CD4-positive, alpha-beta T cell (primary cell): Measurements from ENCODE around the gene FSCN2. TPM values are rescaled to one million over a fixed set of nuclear protein-coding genes. Genes with fewer than 3 reads are reported as not detected.

Experiments
- ATAC-seq: fragments of 200-7000 bp; cut with Tn5 transposase; one replicate; pipeline ENCODE4 v1.10.0; 2022; ENCODE audit warnings: mild to moderate bottlenecking; ENCODE audit not compliant: poor library complexity
- CTCF ChIA-PET: fragments of 350-600 bp; sonication (Branson Sonifier 250); formaldehyde crosslinking; loops from one replicate; lab custom pipeline; 2021; ENCODE audit warnings: antibody characterized with exemption, inconsistent platforms; lab: Charles Lee
- POLR2A ChIA-PET: fragments of 350-600 bp; sonication (Branson Sonifier 250); formaldehyde crosslinking; loops from one replicate; lab custom pipeline; 2021; ENCODE audit warnings: antibody characterized with exemption, inconsistent platforms; lab: Charles Lee
- DNase-seq, 14 experiments: peaks; one replicate each; pipeline ENCODE4 v3.0.0-alpha.2; 2013 to 2020; ENCODE audit warnings: mixed read lengths in 2 of 14
- H3K27ac ChIP-seq, 2 donors: one replicate each; pipeline versions ENCODE4 v1.5.1 to v1.7.0; 2013; ENCODE audit warnings: low read length in 2 of 2, low read depth in 1 of 2, mild to moderate bottlenecking in 1 of 2
- H3K27me3 ChIP-seq, 2 experiments: 1 replicate in 1 of 2; 2 replicates in 1 of 2; pipeline versions ENCODE4 v1.6.1 to v1.7.0; 2013; ENCODE audit warnings: low read length in 2 of 2, control low read depth in 1 of 2, mild to moderate bottlenecking in 1 of 2, moderate library complexity in 1 of 2; ENCODE audit not compliant: insufficient read depth in 2 of 2, control insufficient read depth in 1 of 2
- H3K36me3 ChIP-seq: one replicate; pipeline ENCODE4 v1.6.1; 2013; ENCODE audit warnings: low read length, control low read depth; ENCODE audit not compliant: insufficient read depth
- H3K4me1 ChIP-seq: one replicate; pipeline ENCODE4 v1.6.1; 2013; ENCODE audit warnings: low read length, control low read depth; ENCODE audit not compliant: insufficient read depth
- H3K4me3 ChIP-seq: one replicate; pipeline ENCODE4 v1.5.1; 2013; ENCODE audit warnings: mild to moderate bottlenecking, low read length, moderate library complexity
- H3K9me3 ChIP-seq, 2 experiments: 1 replicate in 1 of 2; 2 replicates in 1 of 2; pipeline versions ENCODE4 v1.6.1 to v1.7.0; 2013; ENCODE audit warnings: low read length in 2 of 2, mild to moderate bottlenecking in 2 of 2, control low read depth in 1 of 2, moderate library complexity in 1 of 2; ENCODE audit not compliant: control insufficient read depth in 1 of 2, insufficient read depth in 1 of 2
- H3K27ac Mint-ChIP-seq: one replicate; pipeline ENCODE4 v1.8.0; 2020; ENCODE audit warnings: mixed read lengths
- H3K27me3 Mint-ChIP-seq: one replicate; pipeline ENCODE4 v1.8.0; 2021; ENCODE audit warnings: mixed read lengths
- H3K36me3 Mint-ChIP-seq: one replicate; pipeline ENCODE4 v1.8.0; 2021; ENCODE audit warnings: low read depth, mixed read lengths
- H3K4me1 Mint-ChIP-seq: one replicate; pipeline ENCODE4 v1.8.0; 2021; ENCODE audit warnings: low read depth, mixed read lengths
- H3K4me3 Mint-ChIP-seq: one replicate; pipeline ENCODE4 v1.8.0; 2020; ENCODE audit warnings: mild to moderate bottlenecking, mixed read lengths
- H3K9me3 Mint-ChIP-seq: one replicate; pipeline ENCODE4 v1.8.0; 2020; ENCODE audit warnings: mixed read lengths
- CTCF ChIP-seq: fragments of 200-600 bp; IDR thresholded peaks from one replicate; pipeline ENCODE4 v1.8.0; 2022; ENCODE audit warnings: antibody characterized with exemption, mild to moderate bottlenecking
- intact Hi-C, 2 experiments: fragments of 100-400 bp; cut with DNase I in 1 of 2; cut with micrococcal nuclease in 1 of 2; formaldehyde crosslinking; loops; one replicate each; pipeline versions ENCODE4 v1.15.1 to v1.9.0; 2023 to 2025; cut with DNase I, micrococcal nuclease
- total RNA-seq, 174 experiments: library from RNA in 2 of 174; stranded (reverse) in 2 of 174; gene quantifications; one replicate each; pipeline ENCODE4 v1.2.3 and lab custom pipeline; 2021 to 2026

FSCN2 gene
- total RNA-seq, 2 experiments from 2014 or later, result 1.0 to 1.1 TPM

- Mint-ChIP-seq H3K9me3 (no peaks in the 10 kb centered on the region), H3K4me1 (no peaks in the 10 kb centered on the region), H3K27me3 (no peaks in the 10 kb centered on the region), H3K36me3 (peaks cover 24% of the 10 kb centered on the region), H3K4me3 (no peak overlapping the region), H3K27ac (no peak overlapping the region)
- intact Hi-C loops, result no loop called here
- POLR2A ChIA-PET, result interaction anchor here (1.1 kb wide), 1 partner anchor 28 kb away, joined by 3 read pairs; no protein-coding TSS in a partner anchor
- H3K36me3 ChIP-seq, result peaks cover 58% of the 10 kb centered on the region
- CTCF ChIA-PET, result no interaction called here
- H3K27me3 ChIP-seq, result peaks cover 0 to 4% of the 10 kb centered on the region in 2 experiments
- no peak for TF ChIP-seq CTCF
- no peaks in the 10 kb centered on the region for H3K4me1 ChIP-seq
- no peak overlapping the region for H3K27ac ChIP-seq
- ATAC-seq (no peak), DNase-seq (no peak)
- H3K4me3 ChIP-seq, result no peak overlapping the region
- H3K9me3 ChIP-seq, result no peaks in the 10 kb centered on the region
Measured at GRCh38 chr17:81543756-81544155, 15.6 kb downstream of the FSCN2 start.

DNA sequence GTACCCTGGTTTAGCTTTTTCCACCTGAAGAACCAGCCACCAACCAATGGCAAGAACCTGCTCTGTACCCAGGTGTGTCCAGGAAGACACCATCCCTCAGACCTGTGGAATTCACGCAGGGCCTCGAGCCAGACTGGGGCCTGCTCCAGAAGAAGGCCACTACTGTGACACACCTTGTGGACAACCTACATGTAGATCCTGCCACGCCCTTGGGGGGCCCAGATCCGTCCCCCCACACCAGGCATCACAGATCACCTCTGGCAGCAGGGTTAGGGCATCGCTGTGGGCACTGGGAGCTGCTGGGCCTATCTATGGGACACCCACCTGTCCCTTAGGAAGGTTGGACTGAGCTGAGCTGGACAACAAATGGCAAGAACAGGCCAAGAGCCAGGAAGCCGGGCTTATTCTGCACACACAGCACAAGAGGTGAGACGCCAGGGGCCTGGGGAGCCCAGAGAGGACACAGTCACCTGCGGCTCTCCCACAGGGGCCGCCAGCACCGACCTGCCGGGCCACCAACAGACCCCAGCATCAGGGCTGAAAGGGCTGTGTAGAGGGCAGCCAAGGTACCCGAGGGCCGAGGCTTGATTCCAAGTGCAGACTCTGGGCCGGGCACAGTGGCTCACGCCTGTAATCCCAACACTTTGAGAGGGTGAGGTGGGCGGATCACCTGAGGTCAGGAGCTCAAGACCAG is 16.3 kb downstream of the FSCN2 start:
- DNase-seq (no peak), ATAC-seq (no peak)
- no peaks in the 10 kb centered on the region for H3K9me3 ChIP-seq
- CTCF ChIA-PET, result no interaction called here
- Mint-ChIP-seq H3K36me3 (peaks cover 27% of the 10 kb centered on the region), H3K4me1 (no peaks in the 10 kb centered on the region), H3K27ac (no peak overlapping the region), H3K9me3 (no peaks in the 10 kb centered on the region), H3K27me3 (no peaks in the 10 kb centered on the region), H3K4me3 (no peak overlapping the region)
- POLR2A ChIA-PET, result no interaction called here
- no peaks in the 10 kb centered on the region for H3K27me3 ChIP-seq
- H3K4me1 ChIP-seq, result no peaks in the 10 kb centered on the region
- H3K27ac ChIP-seq, result no peak overlapping the region
- no peak overlapping the region for H3K4me3 ChIP-seq
- intact Hi-C loops, result no loop called here
- no peak for TF ChIP-seq CTCF
- H3K36me3 ChIP-seq, result peaks cover 64% of the 10 kb centered on the region

- no peak overlapping the region for H3K4me3 Mint-ChIP-seq
- peaks cover 4% of the 10 kb centered on the region for H3K4me1 Mint-ChIP-seq
- TF ChIP-seq CTCF, result no peak
- ATAC-seq (no peak), DNase-seq (no peak)
- no peaks in the 10 kb centered on the region for H3K27me3 ChIP-seq
- no peaks in the 10 kb centered on the region for H3K27me3 Mint-ChIP-seq
- H3K9me3 Mint-ChIP-seq, result no peaks in the 10 kb centered on the region
- H3K36me3 Mint-ChIP-seq, result peaks cover 30% of the 10 kb centered on the region
- ChIA-PET POLR2A (no interaction called here), CTCF (no interaction called here)
- no peak overlapping the region for H3K27ac Mint-ChIP-seq
- no peak overlapping the region for H3K27ac ChIP-seq
- peaks cover 8% of the 10 kb centered on the region for H3K4me1 ChIP-seq
- H3K9me3 ChIP-seq, result no peaks in the 10 kb centered on the region
- H3K4me3 ChIP-seq, result no peak overlapping the region
- intact Hi-C loops, result no loop called here
- H3K36me3 ChIP-seq, result peaks cover 61% of the 10 kb centered on the region
Measured at GRCh38 chr17:81545160-81545949, 17.2 kb downstream of the FSCN2 start.
